Large intestine (tissue), 3 donors: ENCODE results near the gene OR4D6. TPM values are rescaled to one million over a fixed set of nuclear protein-coding genes. Genes with fewer than 3 reads are reported as not detected.
A peak's percentile ranks its signal among the peaks of the same experiment; 100 is the strongest.
"Not testable (repeated sequence)": the region's sequence is repeated elsewhere in the genome, so short reads cannot be mapped to it uniquely, and the experiment has no call there.

ENCODE experiments used
- DNase-seq, 2 donors: peaks; one replicate each; pipeline versions ENCODE4 v3.0.0 to v3.0.0-alpha.2; 2013
- H3K27ac ChIP-seq: one replicate; pipeline ENCODE4 v1.5.1; 2013; ENCODE audit warnings: low read length
- H3K27me3 ChIP-seq: 2 replicates; pipeline ENCODE4 v1.6.1; 2013; ENCODE audit warnings: low read length; ENCODE audit not compliant: control insufficient read depth, insufficient read depth
- H3K36me3 ChIP-seq: 2 replicates; pipeline ENCODE4 v1.6.1; 2013; ENCODE audit warnings: low read length; ENCODE audit not compliant: control insufficient read depth, insufficient read depth
- H3K4me1 ChIP-seq: one replicate; pipeline ENCODE4 v1.6.1; 2013; ENCODE audit warnings: low read length; ENCODE audit not compliant: control insufficient read depth, insufficient read depth
- H3K4me3 ChIP-seq: one replicate; pipeline ENCODE4 v1.5.1; 2013; ENCODE audit warnings: low read length
- H3K9me3 ChIP-seq: one replicate; pipeline ENCODE4 v1.6.1; 2013; ENCODE audit warnings: mild to moderate bottlenecking, low read depth, low read length, moderate library complexity; ENCODE audit not compliant: control insufficient read depth
- WGBS: methylation state at CpG from one replicate; pipeline ENCODE4 v1.1.5; 2013; ENCODE audit warnings: low lambda C conversion rate; ENCODE audit not compliant: insufficient coverage; 5-methylcytosine and 5-hydroxymethylcytosine counted together
- polyA plus RNA-seq: library from polyadenylated mRNA; unstranded; fragments of 120-200 nt; gene quantifications from one replicate; pipeline ENCODE4 v1.2.1, GENCODE V29; 2013

OR4D6 gene
- polyA plus RNA-seq, 1 donor: not detected

DNA sequence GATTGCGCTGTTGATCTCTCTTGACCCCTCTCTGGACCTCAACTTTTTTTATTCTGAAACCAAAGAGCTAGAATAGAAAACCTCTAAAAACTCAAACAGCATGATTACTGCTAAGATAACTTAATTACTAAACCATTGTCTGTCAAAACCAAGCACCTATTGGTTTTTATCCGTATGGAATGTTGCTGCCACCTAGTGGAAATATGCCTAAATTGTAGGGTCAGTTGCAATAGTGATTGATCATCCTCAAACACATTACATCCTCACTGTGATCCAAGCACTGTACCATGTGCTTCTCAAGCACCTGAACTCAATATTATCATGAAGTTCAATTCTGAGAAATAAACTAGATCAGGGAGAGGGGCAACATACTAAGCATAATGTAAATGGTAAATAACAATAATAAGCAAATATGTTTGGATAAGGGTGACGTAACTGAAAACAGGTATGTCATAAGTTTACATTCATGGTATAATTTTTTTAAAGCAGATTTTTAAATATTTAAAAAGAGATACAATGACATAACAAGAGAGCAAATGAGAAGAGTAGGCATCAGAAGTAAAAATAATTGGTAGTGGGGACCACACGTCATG, 26.7 kb upstream of the OR4D6 start:
- WGBS: 82% methylated on average over 1 of the region's 4 CpGs
- Histone ChIP-seq H3K4me3 (no peak overlapping the region), H3K27me3 (peaks cover 3% of the 10 kb centered on the region), H3K27ac (no peak overlapping the region), H3K9me3 (no peaks in the 10 kb centered on the region), H3K4me1 (no peaks in the 10 kb centered on the region), H3K36me3 (no peaks in the 10 kb centered on the region)
- peak in 1 of 2 donors; percentile 9 for DNase-seq

DNA sequence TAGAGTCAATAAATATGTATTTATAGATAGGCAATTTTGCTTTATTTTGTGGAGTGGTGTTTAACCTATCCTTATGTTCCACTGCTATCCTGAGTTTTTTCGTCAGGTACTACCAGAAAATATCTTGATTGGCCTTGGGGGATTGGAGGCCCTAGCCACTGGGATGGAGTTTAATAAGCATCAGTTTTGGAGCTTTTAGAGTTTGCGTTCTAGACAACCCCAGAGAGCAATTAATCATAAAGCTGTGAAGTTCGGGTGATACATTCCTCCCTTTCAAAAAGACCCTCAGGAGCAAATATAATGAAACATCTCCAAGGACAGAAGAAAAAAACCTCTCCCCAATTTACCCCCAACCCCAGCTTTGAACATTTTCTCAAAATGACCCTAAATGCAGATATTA, 20.6 kb upstream of the OR4D6 start, which contains the start of gene OR5A1:
Gene OR5A1, plus strand, starts transcription at position 301 of the 400 bp plus-strand sequence. CDS start 6,700 bp downstream, outside the sequence.
- Histone ChIP-seq H3K9me3 (no peaks in the 10 kb centered on the region), H3K4me3 (no peak within 1 kb of the TSS), H3K27ac (no peak within 1 kb of the TSS), H3K27me3 (peaks cover 2% of the 10 kb centered on the region), H3K36me3 (no peaks in the 10 kb centered on the region), H3K4me1 (no peaks in the 10 kb centered on the region)
- no CpG with 5 or more reads among the region's 3 CpGs for WGBS
- no peak for DNase-seq

DNA sequence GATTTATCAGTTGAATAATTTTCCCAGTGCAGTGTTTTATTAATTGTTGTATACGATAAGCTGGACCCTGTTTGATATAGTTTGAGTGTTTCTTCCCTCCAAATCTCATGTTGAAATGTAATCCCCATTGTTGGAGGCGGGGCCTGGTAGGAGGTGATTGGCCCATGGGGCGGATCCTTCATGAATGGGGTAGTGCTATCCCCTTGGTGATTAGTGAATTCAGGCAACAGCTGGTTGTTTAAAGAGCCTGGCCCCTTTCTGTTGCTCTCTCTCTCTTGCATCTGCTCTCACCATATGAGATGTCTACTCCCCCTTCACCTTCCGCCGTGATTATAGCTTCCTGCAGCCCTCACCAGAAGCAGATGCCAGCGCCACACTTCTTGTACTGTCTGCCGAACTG, 19.0 kb upstream of the OR4D6 start:
- H3K27me3 ChIP-seq: peaks cover 2% of the 10 kb centered on the region
- H3K27ac ChIP-seq: no peak overlapping the region
- no peaks in the 10 kb centered on the region for H3K36me3 ChIP-seq
- DNase-seq: no peak
- H3K9me3 ChIP-seq: no peaks in the 10 kb centered on the region
- WGBS: 80% methylated on average over 1 of the region's 7 CpGs
- no peaks in the 10 kb centered on the region for H3K4me1 ChIP-seq
- H3K4me3 ChIP-seq: no peak overlapping the region

DNA sequence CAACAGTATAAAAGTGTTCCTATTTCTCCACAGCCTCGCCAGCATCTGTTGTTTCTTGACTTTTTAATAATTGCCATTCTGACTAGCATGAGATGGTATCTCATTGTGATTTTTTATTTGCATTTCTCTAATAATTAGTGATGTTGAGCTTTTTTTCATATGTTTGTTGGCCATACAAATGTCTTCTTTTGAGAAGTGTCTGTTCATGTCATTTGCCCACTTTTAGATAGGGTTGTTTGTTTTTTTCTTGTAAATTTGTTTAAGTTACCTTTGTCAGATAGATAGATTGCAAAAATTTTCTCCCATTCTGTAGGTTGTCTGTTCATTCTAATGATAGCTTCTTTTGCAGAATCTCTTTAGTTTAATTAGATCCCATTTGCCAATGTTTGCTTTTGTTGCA, 11.1 kb upstream of the OR4D6 start:
- not testable (repeated sequence) for DNase-seq, H3K9me3 ChIP-seq, H3K27ac ChIP-seq, H3K4me3 ChIP-seq, H3K4me1 ChIP-seq, H3K36me3 ChIP-seq, H3K27me3 ChIP-seq
- WGBS: no CpG with 5 or more reads among the region's 1 CpG

DNA sequence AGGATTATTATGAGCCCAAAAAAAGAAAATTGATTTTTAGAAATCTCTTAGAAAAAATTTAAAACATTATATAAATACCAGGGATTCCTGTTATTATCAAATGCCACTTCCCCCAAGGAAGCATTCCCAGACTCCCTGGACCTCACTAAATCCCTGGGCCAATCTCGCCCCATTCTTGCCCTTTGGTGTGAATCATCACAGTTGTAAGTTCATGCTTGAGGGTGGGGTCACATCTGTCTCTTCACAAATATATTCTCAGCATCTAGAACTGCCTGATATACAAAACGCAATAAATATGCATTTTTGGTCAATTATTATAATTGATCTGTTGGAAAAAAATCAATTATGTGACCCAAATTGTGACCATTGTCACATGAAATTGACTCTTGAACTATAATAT, 8.3 kb upstream of the OR4D6 start:
- no peaks in the 10 kb centered on the region for H3K27me3 ChIP-seq
- no peaks in the 10 kb centered on the region for H3K36me3 ChIP-seq
- no peaks in the 10 kb centered on the region for H3K4me1 ChIP-seq
- no peak overlapping the region for H3K27ac ChIP-seq
- DNase-seq: no peak
- H3K9me3 ChIP-seq: no peaks in the 10 kb centered on the region
- no CpG with 5 or more reads among the region's 2 CpGs for WGBS
- no peak overlapping the region for H3K4me3 ChIP-seq

DNA sequence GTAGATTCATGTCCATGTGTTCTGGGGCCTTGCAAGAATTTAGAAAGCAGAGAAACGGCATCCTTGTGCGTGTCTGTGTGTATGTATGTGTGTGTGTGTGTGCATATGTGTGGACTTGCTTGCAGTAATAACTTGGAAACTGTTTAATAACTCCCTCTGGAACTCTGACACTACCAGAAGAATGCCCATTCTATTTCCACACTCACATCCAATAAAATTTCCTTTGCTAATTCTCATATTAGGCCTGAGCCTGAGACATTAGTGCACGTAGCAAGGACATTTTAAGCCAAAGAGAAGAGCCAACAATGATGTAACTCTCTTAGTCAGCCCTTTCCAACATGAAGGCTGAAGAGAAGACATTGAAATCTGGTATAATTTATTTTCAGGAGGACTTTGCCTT, 3.2 kb downstream of the OR4D6 start:
- H3K36me3 ChIP-seq: no peaks in the 10 kb centered on the region
- no peaks in the 10 kb centered on the region for H3K27me3 ChIP-seq
- WGBS: no CpG with 5 or more reads among the region's 3 CpGs
- H3K4me1 ChIP-seq: no peaks in the 10 kb centered on the region
- no peaks in the 10 kb centered on the region for H3K9me3 ChIP-seq
- no peak overlapping the region for H3K27ac ChIP-seq
- no peak overlapping the region for H3K4me3 ChIP-seq
- DNase-seq: no peak

DNA sequence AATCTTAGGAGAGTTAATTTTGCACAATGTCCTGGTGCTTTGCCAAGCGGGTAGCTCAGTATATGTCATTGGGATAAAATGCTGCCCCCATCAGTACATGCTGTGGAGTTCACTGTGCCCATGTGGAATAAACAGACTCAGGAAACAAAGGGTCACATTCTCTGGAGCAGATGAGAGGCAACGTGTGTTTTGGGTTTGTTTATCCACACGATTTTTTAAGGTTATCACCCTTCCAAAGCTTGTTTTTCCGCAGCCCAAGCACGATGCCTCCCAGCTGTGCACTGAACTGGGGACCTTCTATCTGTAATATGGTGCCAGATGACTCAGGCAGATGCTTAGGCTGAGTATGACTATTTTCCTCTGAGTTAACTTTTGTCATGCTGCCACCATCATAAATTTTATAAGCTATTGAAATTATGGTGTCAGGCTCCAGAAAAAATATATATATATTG, 6.5 kb downstream of the OR4D6 start:
- Histone ChIP-seq H3K9me3 (no peaks in the 10 kb centered on the region), H3K36me3 (no peaks in the 10 kb centered on the region), H3K27ac (no peak overlapping the region), H3K4me3 (no peak overlapping the region), H3K4me1 (no peaks in the 10 kb centered on the region), H3K27me3 (no peaks in the 10 kb centered on the region)
- DNase-seq: no peak
- WGBS: 65% methylated on average over 4 of the region's 5 CpGs

DNA sequence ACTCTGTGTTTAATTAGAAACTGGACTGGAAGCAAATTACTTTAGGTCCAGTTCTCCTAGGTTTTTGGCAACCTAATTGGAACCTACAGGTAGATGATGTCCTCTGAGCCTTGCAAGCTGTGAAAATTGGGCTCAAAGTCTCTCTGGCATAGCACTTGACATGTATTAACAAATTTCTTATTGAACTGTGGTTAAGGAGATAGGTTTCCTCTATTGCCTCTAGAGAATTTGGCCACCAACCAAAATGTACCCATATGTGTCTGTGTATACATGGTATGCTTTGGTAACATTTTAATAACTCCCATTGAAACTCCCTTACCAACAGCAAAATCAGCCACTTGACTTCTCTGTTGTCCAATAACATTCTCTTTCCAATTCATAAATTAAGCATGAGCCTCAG, 16.3 kb downstream of the OR4D6 start, which contains the start of gene OR4D10:
Gene OR4D10, plus strand, starts transcription at position 301 of the 400 bp plus-strand sequence. CDS start 4,115 bp downstream, outside the sequence.
- H3K4me1 ChIP-seq: no peaks in the 10 kb centered on the region
- H3K9me3 ChIP-seq: no peaks in the 10 kb centered on the region

DNA sequence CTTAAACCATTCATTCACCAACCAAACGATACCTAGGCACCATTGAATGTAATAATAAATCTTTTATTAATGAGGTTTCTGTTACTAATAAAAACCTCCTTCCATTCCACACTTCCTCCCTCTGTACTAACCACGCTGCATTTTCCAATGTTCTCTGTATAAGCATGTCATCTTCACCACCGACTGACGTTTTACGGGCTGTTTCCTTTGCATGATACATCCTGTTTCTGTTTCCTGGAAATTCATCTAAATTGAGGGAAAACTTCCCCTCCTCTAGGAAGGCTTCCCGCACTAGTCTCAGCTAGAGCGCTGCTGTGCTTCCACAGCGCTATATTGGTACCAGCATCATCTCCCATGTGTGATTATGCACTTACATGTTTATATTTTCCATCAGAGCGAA, 18.4 kb downstream of the OR4D6 start:
- no peaks in the 10 kb centered on the region for H3K9me3 ChIP-seq
- WGBS: 80% methylated on average over 1 of the region's 9 CpGs
- no peak overlapping the region for H3K27ac ChIP-seq
- DNase-seq: no peak
- no peaks in the 10 kb centered on the region for H3K36me3 ChIP-seq
- H3K4me3 ChIP-seq: no peak overlapping the region
- no peaks in the 10 kb centered on the region for H3K27me3 ChIP-seq
- no peaks in the 10 kb centered on the region for H3K4me1 ChIP-seq

More for the DNA sequence above, 16.3 kb downstream of the OR4D6 start, which contains the start of gene OR4D10:
- Histone ChIP-seq H3K27me3 (no peaks in the 10 kb centered on the region), H3K27ac (no peak within 1 kb of the TSS), H3K4me3 (no peak within 1 kb of the TSS), H3K36me3 (no peaks in the 10 kb centered on the region)
- no peak for DNase-seq

DNA sequence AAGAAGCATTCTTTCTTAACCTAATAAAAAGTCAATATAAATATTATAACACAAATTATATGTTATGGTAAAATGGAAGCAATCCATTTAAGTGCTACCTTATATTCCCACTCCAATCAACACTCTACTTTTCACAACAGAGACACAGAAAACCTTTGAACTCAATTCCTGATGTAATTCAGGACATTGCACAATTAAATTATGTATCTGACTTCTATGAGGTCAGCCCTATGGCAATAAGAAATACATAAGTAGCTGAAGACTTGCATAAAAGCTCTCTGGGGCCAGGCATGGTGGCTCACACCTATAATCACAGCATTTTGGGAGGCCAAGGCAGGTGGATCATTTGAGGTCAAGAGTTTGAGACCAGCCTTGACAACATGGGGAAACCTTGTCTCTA, 23.1 kb downstream of the OR4D6 start:
- Histone ChIP-seq H3K27me3 (no peaks in the 10 kb centered on the region), H3K36me3 (no peaks in the 10 kb centered on the region), H3K4me1 (no peaks in the 10 kb centered on the region), H3K9me3 (no peaks in the 10 kb centered on the region), H3K27ac (no peak overlapping the region), H3K4me3 (no peak overlapping the region)
- DNase-seq: peak in 1 of 2 donors; percentile 4

DNA sequence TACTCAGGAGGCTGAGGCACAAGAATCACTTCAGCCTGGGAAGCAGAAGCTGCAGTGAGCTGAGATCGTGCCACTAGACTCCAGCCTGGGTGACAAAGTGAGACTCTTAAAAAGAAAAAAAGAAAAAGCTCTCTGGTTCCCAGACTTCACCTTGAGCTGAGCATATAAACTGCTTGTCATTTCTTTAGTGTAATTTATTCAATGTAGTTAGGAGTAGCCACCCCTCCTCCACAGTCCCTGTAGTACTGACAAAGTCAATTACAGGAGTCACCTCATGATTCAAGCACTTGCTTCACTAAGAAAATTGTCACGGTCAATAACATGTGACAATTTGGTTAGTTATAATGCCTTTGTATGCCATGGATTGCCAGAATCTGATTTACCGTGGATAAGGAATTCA, 23.6 kb downstream of the OR4D6 start:
- Histone ChIP-seq H3K9me3 (no peaks in the 10 kb centered on the region), H3K4me3 (no peak overlapping the region), H3K36me3 (no peaks in the 10 kb centered on the region), H3K27me3 (no peaks in the 10 kb centered on the region), H3K27ac (no peak overlapping the region), H3K4me1 (no peaks in the 10 kb centered on the region)
- no peak for DNase-seq
- WGBS: 60% methylated on average over 1 of the region's 3 CpGs
